Measurements from ENCODE around the gene LYVE1.
"Not testable (repeated sequence)": the region's sequence is repeated elsewhere in the genome, so short reads cannot be mapped to it uniquely, and the experiment has no call there.

LYVE1 gene

GRCh38 chr11:10568486-10568941 lies at the start of gene LYVE1:
Gene LYVE1, minus strand, starts transcription at chr11:10568665. Its CDS starts 133 bp downstream, at chr11:10568532.
- DNase-seq = no peak

- DNase-seq = no peak
Observed at GRCh38 chr11:10617551-10617950, 49.1 kb upstream of the LYVE1 start.

GRCh38 chr11:10611979-10612862 lies 43.8 kb upstream of the LYVE1 start:
- DNase-seq = no peak

GRCh38 chr11:10609636-10610035 lies 41.2 kb upstream of the LYVE1 start:
- no peak for DNase-seq

- no peak for DNase-seq
Observed at GRCh38 chr11:10608584-10608983, 40.1 kb upstream of the LYVE1 start.

GRCh38 chr11:10607462-10608132 lies 39.1 kb upstream of the LYVE1 start:
- DNase-seq = no peak

- no peak for DNase-seq
Observed at GRCh38 chr11:10606536-10607208, 38.2 kb upstream of the LYVE1 start.

- no peak for DNase-seq
Observed at GRCh38 chr11:10605941-10606381, 37.5 kb upstream of the LYVE1 start.

GRCh38 chr11:10604798-10605197 lies 36.3 kb upstream of the LYVE1 start:
- no peak for DNase-seq

GRCh38 chr11:10604340-10604748 lies 35.9 kb upstream of the LYVE1 start:
- DNase-seq = no peak

GRCh38 chr11:10603721-10604297 lies 35.3 kb upstream of the LYVE1 start:
- no peak for DNase-seq

GRCh38 chr11:10602945-10603344 lies 34.5 kb upstream of the LYVE1 start:
- no peak for DNase-seq

GRCh38 chr11:10602366-10602765 lies 33.9 kb upstream of the LYVE1 start:
- DNase-seq = no peak

- DNase-seq = no peak
Observed at GRCh38 chr11:10601837-10602236, 33.4 kb upstream of the LYVE1 start.

- no peak for DNase-seq
Observed at GRCh38 chr11:10600570-10601248, 32.2 kb upstream of the LYVE1 start.

- no peak for DNase-seq
Observed at GRCh38 chr11:10599388-10600175, 31.1 kb upstream of the LYVE1 start.

- DNase-seq = no peak
Observed at GRCh38 chr11:10598816-10599215, 30.4 kb upstream of the LYVE1 start.

GRCh38 chr11:10597877-10598351 lies 29.4 kb upstream of the LYVE1 start:
- no peak for DNase-seq

GRCh38 chr11:10595840-10596239 lies 27.4 kb upstream of the LYVE1 start:
- not testable (repeated sequence) for DNase-seq

- DNase-seq = no peak
Observed at GRCh38 chr11:10594407-10594806, 25.9 kb upstream of the LYVE1 start.

GRCh38 chr11:10592331-10592730 lies 23.9 kb upstream of the LYVE1 start:
- DNase-seq = no peak

Measured in DMS79 treated with DMSO at 0.1 percent for 48 hours (cell line).